K562 (cell line): ENCODE data around the gene CEMIP. TPM values are rescaled to one million over a fixed set of nuclear protein-coding genes. Genes with fewer than 3 reads are reported as not detected.

ENCODE experiments used
- CBX3 ChIP-seq, 2 experiments: IDR thresholded peaks; 1 replicate in 1 of 2; 2 replicates in 1 of 2; pipeline ENCODE4 v1.6.1; 2012; ENCODE audit warnings: inconsistent platforms in 2 of 2, low read length in 2 of 2, borderline replicate concordance in 1 of 2, control low read depth in 1 of 2
- FOXP4 ChIP-seq: sonication (generic); formaldehyde crosslinking; IDR thresholded peaks from 2 replicates; pipeline ENCODE4 v1.8.0; 2022; ENCODE audit warnings: mild to moderate bottlenecking, missing genetic modification reagents, borderline replicate concordance
- HMG20A ChIP-seq: fragments of 450-650 bp; formaldehyde crosslinking; conservative IDR thresholded peaks from 2 replicates; pipeline ENCODE4 v1.4.0; 2020; ENCODE audit warnings: mild to moderate bottlenecking, mixed read lengths
- HMG20B ChIP-seq: fragments of 250-450 bp; sonication (Bioruptor Pico); IDR thresholded peaks from 2 replicates; pipeline ENCODE4 v1.5.0; 2021; ENCODE audit warnings: mild to moderate bottlenecking
- KLF1 ChIP-seq: fragments of 450-650 bp; IDR thresholded peaks from 2 replicates; pipeline ENCODE4 v1.6.1; 2016; ENCODE audit warnings: missing genetic modification characterization, missing compliant biosample characterization
- MED1 ChIP-seq: sonication (generic); formaldehyde crosslinking; IDR thresholded peaks from 2 replicates; pipeline ENCODE4 v1.8.1; 2023; ENCODE audit warnings: missing genetic modification reagents, borderline replicate concordance
- MNT ChIP-seq, 2 experiments: fragments of 450-650 bp; conservative IDR thresholded peaks; 2 replicates each; pipeline ENCODE4 v1.6.1; 2017; ENCODE audit warnings: mild to moderate bottlenecking in 2 of 2, moderate library complexity in 2 of 2
- NCOA4 ChIP-seq: fragments of 450-650 bp; IDR thresholded peaks from 2 replicates; pipeline ENCODE4 v1.6.1; 2018; ENCODE audit warnings: mild to moderate bottlenecking; ENCODE audit not compliant: partially characterized antibody
- PPARD ChIP-seq: fragments of 250-450 bp; sonication (Bioruptor Pico); IDR thresholded peaks from 2 replicates; pipeline ENCODE4 v1.8.0; 2022; ENCODE audit warnings: inconsistent platforms, mild to moderate bottlenecking, moderate library complexity
- PURB ChIP-seq: sonication (generic); formaldehyde crosslinking; IDR thresholded peaks from 2 replicates; pipeline ENCODE4 v1.9.0; 2021; ENCODE audit warnings: low read depth, mild to moderate bottlenecking, missing genetic modification reagents
- RFX5 ChIP-seq: IDR thresholded peaks from 2 replicates; pipeline ENCODE4 v1.6.1; 2011; ENCODE audit warnings: low read depth, mild to moderate bottlenecking, improper control_type of control experiment, low read length
- STAG1 ChIP-seq: sonication (generic); formaldehyde crosslinking; IDR thresholded peaks from 2 replicates; pipeline ENCODE4 v1.5.0; 2020; ENCODE audit warnings: missing genetic modification reagents, borderline replicate concordance
- TFAM ChIP-seq: fragments of 250-450 bp; sonication (Bioruptor Pico); conservative IDR thresholded peaks from 2 replicates; pipeline ENCODE4 v1.5.0; 2021; ENCODE audit warnings: mild to moderate bottlenecking, moderate library complexity
- TFAP4 ChIP-seq: sonication (generic); formaldehyde crosslinking; IDR thresholded peaks from 2 replicates; pipeline ENCODE4 v1.8.0; 2022; ENCODE audit warnings: missing genetic modification reagents, mild to moderate bottlenecking, moderate library complexity, borderline replicate concordance
- THRB ChIP-seq: fragments of 450-650 bp; formaldehyde crosslinking; conservative IDR thresholded peaks from 2 replicates; pipeline ENCODE4 v1.4.0; 2022; ENCODE audit warnings: mild to moderate bottlenecking, missing genetic modification characterization
- TOE1 ChIP-seq, 2 experiments: fragments of 450-650 bp in 1 of 2; sonication (generic) in 1 of 2; formaldehyde crosslinking in 1 of 2; IDR thresholded peaks; 2 replicates each; pipeline versions ENCODE4 v1.7.1 to v1.8.0; 2016 to 2022; ENCODE audit warnings: borderline replicate concordance in 2 of 2, mild to moderate bottlenecking in 2 of 2, antibody characterized with exemption in 1 of 2, inconsistent platforms in 1 of 2, low read depth in 1 of 2, missing genetic modification reagents in 1 of 2, moderate library complexity in 1 of 2
- ZNF143 ChIP-seq: sonication (generic); formaldehyde crosslinking; IDR thresholded peaks from 2 replicates; pipeline ENCODE4 v1.9.0; 2022; ENCODE audit warnings: mild to moderate bottlenecking, missing genetic modification reagents
- ZNF24 ChIP-seq: fragments of 450-650 bp; IDR thresholded peaks from 2 replicates; pipeline ENCODE4 v1.6.1; 2016
- ZNF347 ChIP-seq: fragments of 450-650 bp; formaldehyde crosslinking; IDR thresholded peaks from 2 replicates; pipeline ENCODE4 v1.4.0; 2020; ENCODE audit warnings: low read depth, mild to moderate bottlenecking, moderate library complexity
- ZNF778 ChIP-seq: fragments of 450-650 bp; formaldehyde crosslinking; IDR thresholded peaks from 2 replicates; pipeline ENCODE4 v1.4.0; 2020; ENCODE audit warnings: mild to moderate bottlenecking, moderate library complexity
- polyA plus RNA-seq, 8 experiments: library from polyadenylated mRNA; depleted of rRNA in 4 of 8; stranded (reverse) in 5 of 8; unstranded in 3 of 8; fragments of >200 nt; fragmentation: Nextera tagmentation in 2 of 8; fragmentation: Illumina TruSeq in 1 of 8; extraction: Ambion mirVana in 2 of 8; extraction: Trizol in 1 of 8; gene quantifications; 2 replicates each; pipeline versions ENCODE4 v1.2.1 to v1.2.3, GENCODE V29; 2011 to 2014; ENCODE audit warnings: inconsistent platforms in 1 of 8, missing spikeins in 1 of 8
- total RNA-seq, 7 experiments: library from RNA; depleted of rRNA in 6 of 7; stranded (reverse); fragments of >200 nt in 6 of 7; fragmentation: Illumina TruSeq in 2 of 7; extraction: Trizol in 2 of 7; gene quantifications; 2 replicates each; pipeline versions ENCODE4 v1.2.1 to v1.2.3, GENCODE V29; 2011 to 2021; ENCODE audit warnings: low replicate concordance in 1 of 7
- TF ChIP-seq, protein P1 (sequence below), 2 experiments: fragments of 450-650 bp in 1 of 2; sonication (generic) in 1 of 2; formaldehyde crosslinking in 1 of 2; IDR thresholded peaks in 1 of 2; conservative IDR thresholded peaks in 1 of 2; 2 replicates each; pipeline versions ENCODE4 v1.6.1 to v1.8.1; 2016 to 2023; ENCODE audit warnings: mild to moderate bottlenecking in 2 of 2, moderate library complexity in 2 of 2, inconsistent platforms in 1 of 2, missing genetic modification reagents in 1 of 2

The CEMIP gene
- total and polyA plus RNA-seq, 9 of the 15 experiments (the other 6 are each of a cell fraction or from before 2014, with no cell fraction given), result 0.33 TPM; not detected in 8

DNA sequence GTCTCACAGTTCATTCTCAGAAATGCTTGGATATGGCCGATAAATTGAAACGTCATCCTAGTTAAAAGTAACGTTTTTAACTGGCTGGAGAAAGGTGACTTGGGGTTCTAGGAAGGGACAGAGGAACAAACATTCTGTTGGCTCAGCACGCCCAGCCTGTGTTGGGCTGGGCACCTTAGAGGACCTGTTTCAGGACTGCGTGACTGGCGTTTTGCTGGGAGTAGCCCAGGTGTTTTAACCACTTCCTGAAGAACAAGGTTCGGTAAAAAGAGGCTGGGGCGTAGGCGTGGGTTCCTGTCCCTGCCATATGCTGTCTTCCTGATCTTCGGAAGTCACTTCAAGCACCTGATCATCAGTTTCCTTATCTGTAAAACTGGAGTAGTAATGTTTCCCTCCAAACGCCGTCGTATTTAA, 220.5 kb downstream of the CEMIP start (continued):
- no peak for TF ChIP-seq PURB (CRISPR knock-in tag)
- TF ChIP-seq ZNF778 (CRISPR knock-in tag), result no peak
- TF ChIP-seq FOXP4 (CRISPR knock-in tag), result no peak
- no peak for TF ChIP-seq PPARD
- no peak for TF ChIP-seq THRB (CRISPR knock-in tag)
- TF ChIP-seq NCOA4, result no peak
- TF ChIP-seq MNT (conservative IDR thresholded peaks at IDR 0.05), result peak in 1 of 2 experiments; percentile 22; a peak in 1 of 4 replicates
- no peak for TF ChIP-seq ZNF347 (CRISPR knock-in tag)
- 0 out of 3 replicates have a peak, but pooled peaks of 1 of the 2 experiments have one; percentile 2 for TF ChIP-seq CBX3 (IDR thresholded peaks at IDR 0.05; ENCODE audit: borderline replicate concordance in 1 of 2, low read length in 2 of 2)
- peak; percentile 54; the same call in 1 of the 2 replicates for TF ChIP-seq TFAP4 (CRISPR knock-in tag)
- TF ChIP-seq HMG20B (CRISPR knock-in tag), result no peak
- no peak for TF ChIP-seq ZNF143 (CRISPR knock-in tag)
- no peak for TF ChIP-seq STAG1 (CRISPR knock-in tag)
- no peak for TF ChIP-seq MED1
- no peak for TF ChIP-seq KLF1
- no peak for TF ChIP-seq HMG20A
- no peak for TF ChIP-seq RFX5
- no peak for TF ChIP-seq TOE1 (IDR thresholded peaks at IDR 0.05; ENCODE audit: borderline replicate concordance)
- no peak for TF ChIP-seq TOE1 (CRISPR knock-in tag; IDR thresholded peaks at IDR 0.05; ENCODE audit: borderline replicate concordance, low read depth)
- TF ChIP-seq TFAM (CRISPR knock-in tag), result no peak
- TF ChIP-seq, protein P1, sequence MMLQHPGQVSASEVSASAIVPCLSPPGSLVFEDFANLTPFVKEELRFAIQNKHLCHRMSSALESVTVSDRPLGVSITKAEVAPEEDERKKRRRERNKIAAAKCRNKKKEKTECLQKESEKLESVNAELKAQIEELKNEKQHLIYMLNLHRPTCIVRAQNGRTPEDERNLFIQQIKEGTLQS (IDR thresholded peaks at IDR 0.05), result no peak
- TF ChIP-seq, protein P1 (CRISPR knock-in tag; conservative IDR thresholded peaks at IDR 0.05), result no peak
- no peak for TF ChIP-seq ZNF24
